PC-3 (cell line): ENCODE measurements around the gene ABCC8. TPM values are rescaled to one million over a fixed set of nuclear protein-coding genes. Genes with fewer than 3 reads are reported as not detected.

Experiments
- ATAC-seq: fragments of 200-7000 bp; cut with Tn5 transposase; 2 replicates; pipeline ENCODE4 v1.9.1; 2020; ENCODE audit warnings: mild to moderate bottlenecking, moderate library complexity
- BruUV-seq: library from RNA; stranded (reverse); fragments of 400-500 nt; replicated peaks from 2 replicates; lab custom pipeline; 2021; lab: Mats Ljungman, UMichigan
- CTCF ChIA-PET: fragments of 300-600 bp; sonication (Branson Sonifier 250); formaldehyde crosslinking; loops from one replicate; lab custom pipeline; 2022; ENCODE audit warnings: antibody characterized with exemption; lab: Charles Lee
- POLR2A ChIA-PET: fragments of 300-600 bp; sonication (Branson Sonifier 250); formaldehyde crosslinking; loops from one replicate; lab custom pipeline; 2022; ENCODE audit warnings: antibody characterized with exemption; ENCODE audit not compliant: unreplicated experiment; lab: Charles Lee
- DNase-seq: peaks from one replicate; pipeline ENCODE4 v3.0.0-alpha.2; 2015
- H2AFZ ChIP-seq: fragments of 300-600 bp; sonication (generic); 2 replicates; pipeline ENCODE4 v1.6.0; 2016; ENCODE audit warnings: antibody characterized with exemption, low read length
- H3F3A ChIP-seq: fragments of 300-600 bp; sonication (generic); one replicate; pipeline ENCODE4 v1.6.0; 2017; ENCODE audit warnings: antibody characterized with exemption, low read length, control low read depth, mild to moderate bottlenecking; ENCODE audit not compliant: unreplicated experiment
- H3K27ac ChIP-seq: fragments of 300-600 bp; sonication (generic); 2 replicates; pipeline ENCODE4 v1.5.1; 2016; ENCODE audit warnings: mild to moderate bottlenecking, low read length
- H3K27me3 ChIP-seq: fragments of 300-600 bp; sonication (generic); 2 replicates; pipeline ENCODE4 v1.6.1; 2016; ENCODE audit warnings: low read length, mixed read lengths
- H3K36me3 ChIP-seq: fragments of 300-600 bp; sonication (generic); 2 replicates; pipeline ENCODE4 v1.6.1; 2016; ENCODE audit warnings: low read depth, mixed run types, low read length, mixed read lengths
- H3K4me1 ChIP-seq: fragments of 300-600 bp; sonication (generic); 2 replicates; pipeline ENCODE4 v1.5.1; 2016; ENCODE audit warnings: low read length; ENCODE audit not compliant: insufficient read depth
- H3K4me2 ChIP-seq: fragments of 300-600 bp; sonication (generic); 2 replicates; pipeline ENCODE4 v1.6.0; 2016; ENCODE audit warnings: low read length
- H3K4me3 ChIP-seq: fragments of 300-600 bp; sonication (generic); 2 replicates; pipeline ENCODE4 v1.5.1; 2016; ENCODE audit warnings: mild to moderate bottlenecking, low read length, mixed read lengths
- H3K79me2 ChIP-seq: fragments of 300-600 bp; sonication (generic); 2 replicates; pipeline ENCODE4 v1.6.1; 2017; ENCODE audit warnings: low read length, mixed read lengths
- H3K9ac ChIP-seq: fragments of 300-600 bp; sonication (generic); 2 replicates; pipeline ENCODE4 v1.6.0; 2016; ENCODE audit warnings: mild to moderate bottlenecking, low read length
- H3K9me2 ChIP-seq: fragments of 300-600 bp; sonication (generic); replicated peaks from 2 replicates; pipeline ENCODE4 v1.6.1; 2016; ENCODE audit warnings: mixed run types, low read length, mixed read lengths
- H3K9me3 ChIP-seq: fragments of 300-600 bp; sonication (generic); 2 replicates; pipeline ENCODE4 v1.6.1; 2016; ENCODE audit warnings: low read length, mixed read lengths
- H4K20me1 ChIP-seq: fragments of 300-600 bp; sonication (generic); 2 replicates; pipeline ENCODE4 v1.6.1; 2016; ENCODE audit warnings: low read length, mixed read lengths
- EZH2 ChIP-seq: fragments of 300-600 bp; sonication (generic); IDR thresholded peaks from one replicate; pipeline ENCODE4 v1.6.1; 2017; ENCODE audit warnings: antibody characterized with exemption, mild to moderate bottlenecking, low read length; ENCODE audit not compliant: unreplicated experiment
- EZH2phosphoT487 ChIP-seq: fragments of 300-600 bp; sonication (generic); IDR thresholded peaks from 2 replicates; pipeline ENCODE4 v1.6.1; 2018; ENCODE audit warnings: mild to moderate bottlenecking, antibody characterized with exemption, low read length, borderline replicate concordance
- intact Hi-C: fragments of 100-400 bp; cut with micrococcal nuclease; formaldehyde crosslinking; loops from 2 replicates; pipeline ENCODE4 v1.9.0; 2023
- total RNA-seq: library from RNA; depleted of rRNA; stranded (reverse); fragments of >200 nt; gene quantifications from 2 replicates; pipeline ENCODE4 v1.2.3, GENCODE V29; 2014
- TF ChIP-seq, protein P1 (sequence below): fragments of 300-600 bp; sonication (generic); conservative IDR thresholded peaks from 2 replicates; pipeline ENCODE4 v1.5.1; 2017; ENCODE audit warnings: antibody characterized with exemption, low read depth, mild to moderate bottlenecking, low read length

The ABCC8 gene
- total RNA-seq, 1 experiment from 2014 or later = not detected

- Histone ChIP-seq H3K36me3 (peaks cover 12% of the 10 kb centered on the region; the same call in 1 of the 2 replicates), H3K79me2 (no peaks in the 10 kb centered on the region), H3K4me1 (no peaks in the 10 kb centered on the region), H2AFZ (no peak overlapping the region), H3K9ac (no peak overlapping the region), H3K27ac (no peak overlapping the region), H3K4me2 (no peak overlapping the region), H3K27me3 (no peaks in the 10 kb centered on the region), H3F3A (no peaks in the 10 kb centered on the region), H3K9me2 (no peaks in the 10 kb centered on the region), H4K20me1 (no peaks in the 10 kb centered on the region), H3K9me3 (peaks cover 1% of the 10 kb centered on the region; the same call in 1 of the 2 replicates), H3K4me3 (no peak overlapping the region)
- POLR2A ChIA-PET = no interaction called here
- no peak for TF ChIP-seq EZH2phosphoT487
- no peak for TF ChIP-seq EZH2
- TF ChIP-seq, protein P1, sequence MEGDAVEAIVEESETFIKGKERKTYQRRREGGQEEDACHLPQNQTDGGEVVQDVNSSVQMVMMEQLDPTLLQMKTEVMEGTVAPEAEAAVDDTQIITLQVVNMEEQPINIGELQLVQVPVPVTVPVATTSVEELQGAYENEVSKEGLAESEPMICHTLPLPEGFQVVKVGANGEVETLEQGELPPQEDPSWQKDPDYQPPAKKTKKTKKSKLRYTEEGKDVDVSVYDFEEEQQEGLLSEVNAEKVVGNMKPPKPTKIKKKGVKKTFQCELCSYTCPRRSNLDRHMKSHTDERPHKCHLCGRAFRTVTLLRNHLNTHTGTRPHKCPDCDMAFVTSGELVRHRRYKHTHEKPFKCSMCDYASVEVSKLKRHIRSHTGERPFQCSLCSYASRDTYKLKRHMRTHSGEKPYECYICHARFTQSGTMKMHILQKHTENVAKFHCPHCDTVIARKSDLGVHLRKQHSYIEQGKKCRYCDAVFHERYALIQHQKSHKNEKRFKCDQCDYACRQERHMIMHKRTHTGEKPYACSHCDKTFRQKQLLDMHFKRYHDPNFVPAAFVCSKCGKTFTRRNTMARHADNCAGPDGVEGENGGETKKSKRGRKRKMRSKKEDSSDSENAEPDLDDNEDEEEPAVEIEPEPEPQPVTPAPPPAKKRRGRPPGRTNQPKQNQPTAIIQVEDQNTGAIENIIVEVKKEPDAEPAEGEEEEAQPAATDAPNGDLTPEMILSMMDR = no peak
- no peak for ATAC-seq
- BruUV-seq = no TSS peak
- CTCF ChIA-PET = no interaction called here
- no peak for DNase-seq
- intact Hi-C loops = no loop called here
These were observed 100.2 kb downstream of the ABCC8 start for GRCh38 chr11:17376493-17376892.

DNA sequence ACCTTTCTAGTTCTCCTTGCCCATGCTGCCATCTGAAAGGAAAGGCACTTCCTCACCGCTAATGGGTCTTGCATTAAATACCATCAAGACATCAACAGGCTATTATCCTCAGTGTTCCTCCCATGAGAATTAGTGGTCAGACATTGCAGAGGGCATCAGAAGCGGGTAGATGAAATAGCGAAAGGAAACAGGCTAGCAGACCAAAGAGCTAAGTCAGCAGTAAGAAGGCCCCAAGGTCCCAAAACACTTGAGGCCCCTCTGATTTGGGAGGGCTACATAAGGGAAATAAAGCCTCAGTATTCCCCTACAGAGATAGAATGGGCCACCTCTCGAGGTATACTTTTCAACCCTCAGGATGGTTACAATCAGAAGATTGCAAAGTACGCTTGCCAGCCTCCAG, 101.1 kb downstream of the ABCC8 start:
- TF ChIP-seq EZH2phosphoT487 (no peak), EZH2 (no peak)
- TF ChIP-seq, protein P1 = no peak
- DNase-seq = no peak
- Histone ChIP-seq H3K79me2 (no peaks in the 10 kb centered on the region), H3K9me2 (no peaks in the 10 kb centered on the region), H3K4me2 (no peak overlapping the region), H3K27ac (no peak overlapping the region), H3K27me3 (no peaks in the 10 kb centered on the region), H2AFZ (no peak overlapping the region), H4K20me1 (no peaks in the 10 kb centered on the region), H3K4me1 (no peaks in the 10 kb centered on the region), H3F3A (no peaks in the 10 kb centered on the region), H3K36me3 (peaks cover 22% of the 10 kb centered on the region; the same call in 1 of the 2 replicates), H3K9me3 (peaks cover 9% of the 10 kb centered on the region; the same call in 1 of the 2 replicates), H3K4me3 (no peak overlapping the region), H3K9ac (no peak overlapping the region)
- no TSS peak for BruUV-seq
- CTCF ChIA-PET = no interaction called here
- POLR2A ChIA-PET = no interaction called here
- ATAC-seq = no peak
- intact Hi-C loops = no loop called here

DNA sequence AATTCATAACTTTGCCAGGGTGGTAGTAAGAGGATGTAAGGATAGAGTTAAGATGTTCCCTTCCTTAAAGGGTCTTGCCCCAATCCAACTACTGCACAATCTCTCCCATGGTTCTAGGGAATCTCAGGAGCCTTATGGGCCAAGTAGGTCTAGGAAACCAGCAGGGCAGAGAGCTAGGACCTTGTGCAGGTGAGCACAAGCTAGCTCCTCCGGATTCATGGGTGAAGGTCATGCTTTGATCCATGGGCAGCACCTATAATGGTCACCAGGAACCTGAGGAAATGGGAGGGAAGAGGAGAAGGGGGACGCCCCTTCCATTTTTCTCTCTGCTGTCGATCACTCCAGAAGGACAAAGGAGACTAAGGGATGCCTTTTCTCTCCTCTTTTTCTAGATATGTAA, 105.0 kb downstream of the ABCC8 start:
- Histone ChIP-seq H3K79me2 (no peaks in the 10 kb centered on the region), H3K9me2 (no peaks in the 10 kb centered on the region), H3K4me2 (no peak overlapping the region), H3F3A (no peaks in the 10 kb centered on the region), H3K27me3 (no peaks in the 10 kb centered on the region), H3K9me3 (peaks cover 23% of the 10 kb centered on the region; the same call in 1 of the 2 replicates), H3K4me3 (no peak overlapping the region), H3K9ac (no peak overlapping the region), H3K4me1 (no peaks in the 10 kb centered on the region), H3K27ac (no peak overlapping the region), H4K20me1 (no peaks in the 10 kb centered on the region), H2AFZ (no peak overlapping the region), H3K36me3 (peaks cover 41% of the 10 kb centered on the region; the same call in 1 of the 2 replicates)
- BruUV-seq = no TSS peak
- ChIA-PET CTCF (no interaction called here), POLR2A (no interaction called here)
- TF ChIP-seq EZH2phosphoT487 = no peak
- TF ChIP-seq EZH2 = no peak
- TF ChIP-seq, protein P1 = no peak
- DNase-seq = no peak
- intact Hi-C loops = no loop called here
- no peak for ATAC-seq
